IMR-90 (cell line): ENCODE data around the gene ARSD. TPM values are rescaled to one million over a fixed set of nuclear protein-coding genes. Genes with fewer than 3 reads are reported as not detected.
"Not testable (repeated sequence)": the region's sequence is repeated elsewhere in the genome, so short reads cannot be mapped to it uniquely, and the experiment has no call there.

Source experiments
- ATAC-seq: fragments of 200-7000 bp; cut with Tn5 transposase; 2 replicates; pipeline ENCODE4 v1.9.1; 2020; ENCODE audit warnings: low read depth, mild to moderate bottlenecking, moderate library complexity
- BruUV-seq: library from RNA; stranded (reverse); fragments of 400-500 nt; replicated peaks from 2 replicates; lab custom pipeline; 2021; lab: Mats Ljungman, UMichigan
- CTCF ChIA-PET: fragments of 300-600 bp; formaldehyde crosslinking; extraction: SDS; loops from one replicate; lab custom pipeline; 2021; ENCODE audit warnings: antibody characterized with exemption; lab: Yijun Ruan, JAX
- POLR2A ChIA-PET: fragments of 300-600 bp; sonication (Branson Sonifier 250); formaldehyde crosslinking; loops from one replicate; lab custom pipeline; 2022; ENCODE audit warnings: antibody characterized with exemption; ENCODE audit not compliant: unreplicated experiment; lab: Charles Lee
- DNase-seq: peaks from one replicate; pipeline ENCODE4 v3.0.0; 2013
- H2AFZ ChIP-seq: replicated peaks from 2 replicates; pipeline ENCODE3; 2013; ENCODE audit warnings: low read length, mild to moderate bottlenecking; ENCODE audit not compliant: poor library complexity
- H2AK5ac ChIP-seq: 2 replicates; pipeline ENCODE4 v1.6.1; 2013; ENCODE audit warnings: low read depth, low read length, inconsistent platforms
- H2AK9ac ChIP-seq: replicated peaks from 2 replicates; pipeline ENCODE3; 2013; ENCODE audit warnings: mild to moderate bottlenecking, low read depth, low read length, moderate library complexity; ENCODE audit not compliant: poor library complexity
- H2BK120ac ChIP-seq: 2 replicates; pipeline ENCODE4 v1.6.1; 2013; ENCODE audit warnings: low read depth, low read length, inconsistent platforms
- H2BK15ac ChIP-seq: 3 replicates; pipeline ENCODE4 v1.6.1; 2013; ENCODE audit warnings: low read depth, low read length, inconsistent platforms
- H2BK20ac ChIP-seq: 2 replicates; pipeline ENCODE4 v1.6.1; 2013; ENCODE audit warnings: low read depth, mild to moderate bottlenecking, inconsistent platforms, low read length, moderate library complexity
- H2BK5ac ChIP-seq: 2 replicates; pipeline ENCODE4 v1.6.1; 2013; ENCODE audit warnings: mild to moderate bottlenecking, low read depth, low read length, inconsistent platforms; ENCODE audit not compliant: poor library complexity, severe bottlenecking
- H3K14ac ChIP-seq: replicated peaks from 2 replicates; pipeline ENCODE4 v1.6.1; 2013; ENCODE audit warnings: low read depth, low read length, inconsistent platforms
- H3K18ac ChIP-seq: 2 replicates; pipeline ENCODE4 v1.6.1; 2013; ENCODE audit warnings: low read depth, low read length, control low read depth
- H3K23ac ChIP-seq: 2 replicates; pipeline ENCODE4 v1.6.1; 2013; ENCODE audit warnings: low read depth, low read length, inconsistent platforms
- H3K27ac ChIP-seq: 2 replicates; pipeline ENCODE4 v1.5.1; 2013; ENCODE audit warnings: mild to moderate bottlenecking, control low read depth, low read length; ENCODE audit not compliant: insufficient read depth
- H3K27me3 ChIP-seq: 2 replicates; pipeline ENCODE4 v1.6.1; 2013; ENCODE audit warnings: low read length; ENCODE audit not compliant: control insufficient read depth, insufficient read depth
- H3K36me3 ChIP-seq: 2 replicates; pipeline ENCODE4 v1.6.1; 2013; ENCODE audit warnings: low read length, mixed read lengths; ENCODE audit not compliant: control insufficient read depth, insufficient read depth
- H3K4ac ChIP-seq: 2 replicates; pipeline ENCODE4 v1.6.1; 2013; ENCODE audit warnings: low read depth, low read length, inconsistent platforms
- H3K4me1 ChIP-seq: 2 replicates; pipeline ENCODE4 v1.6.1; 2013; ENCODE audit warnings: low read length, mixed read lengths; ENCODE audit not compliant: control insufficient read depth, insufficient read depth
- H3K4me2 ChIP-seq: 2 replicates; pipeline ENCODE4 v1.6.1; 2013; ENCODE audit warnings: low read depth, mild to moderate bottlenecking, control low read depth, low read length, moderate library complexity
- H3K4me3 ChIP-seq: 2 replicates; pipeline ENCODE4 v1.5.1; 2013; ENCODE audit warnings: low read depth, mild to moderate bottlenecking, control low read depth, low read length, moderate library complexity; ENCODE audit not compliant: insufficient read depth
- H3K56ac ChIP-seq: 2 replicates; pipeline ENCODE4 v1.6.1; 2013; ENCODE audit warnings: low read length, inconsistent platforms; ENCODE audit not compliant: insufficient read depth; ENCODE audit errors: extremely low read depth
- H3K79me1 ChIP-seq, 2 experiments: 2 replicates each; pipeline ENCODE4 v1.6.1; 2013; ENCODE audit warnings: low read length in 2 of 2, inconsistent platforms in 1 of 2, low read depth in 1 of 2
- H3K9ac ChIP-seq: 2 replicates; pipeline ENCODE4 v1.6.1; 2013; ENCODE audit warnings: low read depth, low read length, control low read depth
- H3K9me1 ChIP-seq: 2 replicates; pipeline ENCODE4 v1.6.1; 2013; ENCODE audit warnings: low read length, inconsistent platforms; ENCODE audit not compliant: insufficient read depth
- H3K9me3 ChIP-seq: 2 replicates; pipeline ENCODE4 v1.6.1; 2013; ENCODE audit warnings: low read length; ENCODE audit not compliant: control insufficient read depth, insufficient read depth
- H4K20me1 ChIP-seq: 2 replicates; pipeline ENCODE4 v1.6.1; 2013; ENCODE audit warnings: low read length, inconsistent platforms; ENCODE audit not compliant: insufficient read depth
- H4K5ac ChIP-seq: 2 replicates; pipeline ENCODE4 v1.6.1; 2013; ENCODE audit warnings: mild to moderate bottlenecking, low read depth, low read length, control low read depth
- H4K8ac ChIP-seq, 2 experiments: 2 replicates each; pipeline ENCODE4 v1.6.1; 2013; ENCODE audit warnings: low read depth in 2 of 2, low read length in 2 of 2, control low read depth in 1 of 2, inconsistent platforms in 1 of 2
- H4K91ac ChIP-seq: 2 replicates; pipeline ENCODE4 v1.6.1; 2013; ENCODE audit warnings: low read depth, low read length, inconsistent platforms; ENCODE audit not compliant: insufficient read depth
- WGBS, 2 experiments: methylation state at CpG; one replicate each; pipeline versions ENCODE4 v1.1.5 to v1.1.7; 2013; ENCODE audit warnings: missing lambda C conversion rate in 2 of 2; ENCODE audit not compliant: insufficient read length in 1 of 2; ENCODE audit errors: extremely low coverage in 2 of 2; 5-methylcytosine and 5-hydroxymethylcytosine counted together
- dilution Hi-C: fragments of 300-500 bp; cut with HindIII; formaldehyde crosslinking; loops from one replicate; pipeline ENCODE4 v1.14.3; 2018; ENCODE audit warnings: low sequenced_read_pairs; ENCODE audit not compliant: unreplicated experiment
- in situ Hi-C: fragments of 300-500 bp; cut with MboI; formaldehyde crosslinking; loops from 3 replicates; pipeline ENCODE4 v1.14.3; 2019; ENCODE audit warnings: low sequenced_read_pairs, inconsistent platforms, mixed read lengths
- intact Hi-C: fragments of 100-400 bp; cut with micrococcal nuclease; formaldehyde crosslinking; loops from 2 replicates; pipeline ENCODE4 v1.10.0; 2022
- polyA plus RNA-seq, 3 experiments: library from polyadenylated mRNA; depleted of rRNA; stranded (reverse); fragments of >200 nt; gene quantifications; 2 replicates each; pipeline ENCODE4 v1.2.3, GENCODE V29; 2012; ENCODE audit warnings: low replicate concordance in 1 of 3
- total RNA-seq: library from RNA; depleted of rRNA; stranded (reverse); fragments of >200 nt; gene quantifications from 2 replicates; pipeline ENCODE4 v1.2.3, GENCODE V29; 2012

The ARSD gene
- total and polyA plus RNA-seq, 2 of the 4 experiments (the other 2 are of a cell fraction): 5.1 to 6.3 TPM

DNA sequence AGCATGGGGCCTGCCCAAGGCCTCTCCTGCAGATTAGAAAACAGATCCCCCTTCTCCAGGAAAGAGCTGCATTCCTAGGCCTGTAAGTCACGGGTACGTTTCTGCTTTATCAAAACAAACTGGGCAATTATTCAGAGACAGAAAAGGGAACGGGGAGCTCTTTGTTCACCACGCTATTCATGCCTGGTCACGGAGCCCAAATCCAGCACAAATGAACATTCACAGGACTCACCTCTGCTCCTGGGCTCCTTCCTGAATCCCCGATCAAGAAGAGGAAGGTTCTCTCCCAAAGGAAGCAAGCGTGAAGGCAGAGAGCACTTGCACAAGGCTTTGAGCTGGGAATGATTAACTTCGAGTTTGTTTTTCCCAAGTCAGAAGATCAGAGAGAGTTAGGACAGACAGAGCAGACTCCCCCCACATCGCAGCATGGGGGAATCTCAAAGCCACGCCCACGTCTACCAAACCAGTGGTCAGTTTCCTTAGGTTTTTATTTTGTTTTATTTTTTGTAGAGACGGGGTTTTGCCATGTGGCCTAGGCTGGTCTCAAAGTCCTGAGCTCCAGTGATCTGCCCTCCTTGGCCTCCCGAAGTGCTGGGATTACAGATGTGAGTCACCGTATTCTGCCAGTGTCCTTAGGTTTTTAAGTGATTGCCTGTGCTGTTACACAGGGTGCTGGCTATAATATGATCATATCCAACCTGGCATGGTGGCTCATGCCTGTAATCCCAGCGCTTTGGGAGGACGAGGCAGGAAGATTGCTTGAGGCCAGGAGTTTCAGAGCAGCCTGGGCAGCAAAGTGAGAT is 35.1 kb upstream of the ARSD start:
- H3K27me3 ChIP-seq, H3K79me1 ChIP-seq, H3K9me1 ChIP-seq, H3K36me3 ChIP-seq, BruUV-seq, H3K4me3 ChIP-seq, in situ Hi-C loops, H4K20me1 ChIP-seq, dilution Hi-C loops, H2BK15ac ChIP-seq, CTCF ChIA-PET, intact Hi-C loops, H3K9me3 ChIP-seq, H3K4me1 ChIP-seq: not testable (repeated sequence)
- peak overlapping the region; percentile 63 for H3K56ac ChIP-seq
- DNase-seq (peak; percentile 62), ATAC-seq (peak; percentile 77)
- peak overlapping the region; percentile 71 for H3K4me2 ChIP-seq
- H2BK5ac ChIP-seq: peak overlapping the region; percentile 80
- POLR2A ChIA-PET: interaction anchor here (0.6 to 1.1 kb wide), 2 partner anchors 16 to 35 kb away, joined by 3 to 4 read pairs; partner anchors contain the start of gene ARSD
- peak overlapping the region; percentile 94 for H2BK120ac ChIP-seq
- peak overlapping the region; percentile 57 for H3K9ac ChIP-seq
- peak overlapping the region; percentile 73; the same call in 1 of the 2 replicates for H2AK5ac ChIP-seq
- peak overlapping the region; percentile 99 for H3K18ac ChIP-seq
- H2BK20ac ChIP-seq: peak overlapping the region; percentile 66
- H4K8ac ChIP-seq: peak overlapping the region; percentile 94 to 97
- H2AK9ac ChIP-seq: peak overlapping the region; percentile 31
- peak overlapping the region; percentile 70; the same call in 1 of the 2 replicates for H3K23ac ChIP-seq
- H2AFZ ChIP-seq: peak overlapping the region; percentile 79
- H3K27ac ChIP-seq: peak overlapping the region; percentile 94
- peak overlapping the region; percentile 85 for H3K4ac ChIP-seq
- peak overlapping the region; percentile 92 for H3K14ac ChIP-seq
- WGBS, 2 experiments: 14% methylated on average over 2 of the region's 16 CpGs; no CpG with 5 or more reads in 1 of the 2 experiments
- H4K91ac ChIP-seq: peak overlapping the region; percentile 97
- peak overlapping the region; percentile 99 for H4K5ac ChIP-seq

DNA sequence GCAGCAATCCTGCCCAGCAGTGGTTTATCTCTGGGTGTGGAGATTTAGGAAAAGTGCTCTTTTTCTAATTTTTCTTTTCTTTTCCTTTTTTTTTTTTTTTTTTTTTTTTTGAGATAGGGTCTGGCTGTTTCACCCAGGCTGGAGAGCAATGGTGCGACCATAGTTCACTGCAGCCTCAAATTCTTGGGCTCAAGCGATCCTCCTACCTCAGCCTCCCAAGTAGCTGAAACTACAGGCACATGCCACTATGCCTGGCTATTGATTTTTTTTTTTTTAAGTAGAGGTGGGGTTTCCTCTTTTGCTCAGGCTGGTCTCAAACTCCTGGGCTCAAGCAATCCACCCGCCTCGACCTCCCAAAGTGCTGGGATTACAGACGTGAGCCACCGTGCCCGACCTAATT is 34.3 kb upstream of the ARSD start:
- H3K9ac ChIP-seq, H2BK15ac ChIP-seq, H3K27me3 ChIP-seq, H3K18ac ChIP-seq, H3K79me1 ChIP-seq, H3K36me3 ChIP-seq, H4K91ac ChIP-seq, DNase-seq, dilution Hi-C loops, H3K23ac ChIP-seq, H2AK5ac ChIP-seq, H2AK9ac ChIP-seq, H3K4me2 ChIP-seq, H3K56ac ChIP-seq, H2AFZ ChIP-seq, CTCF ChIA-PET, H3K9me3 ChIP-seq, H4K20me1 ChIP-seq, BruUV-seq, H3K4me1 ChIP-seq, H3K4ac ChIP-seq, H3K9me1 ChIP-seq, ATAC-seq, intact Hi-C loops, H4K5ac ChIP-seq, H2BK5ac ChIP-seq, H3K14ac ChIP-seq, H3K4me3 ChIP-seq, in situ Hi-C loops: not testable (repeated sequence)
- peak overlapping the region; percentile 67 to 94; a peak in 3 of 4 replicates for H4K8ac ChIP-seq
- H2BK120ac ChIP-seq: peak overlapping the region; percentile 56; the same call in 1 of the 2 replicates
- POLR2A ChIA-PET: interaction anchor here (0.6 to 1.1 kb wide), 2 partner anchors 16 to 34 kb away, joined by 3 to 4 read pairs; partner anchors contain the start of gene ARSD
- peak overlapping the region; percentile 94; the same call in 1 of the 2 replicates for H3K27ac ChIP-seq
- peak overlapping the region; percentile 75 for H2BK20ac ChIP-seq
- WGBS, 2 experiments: no CpG with 5 or more reads among the region's 7 CpGs
